Limb (tissue), 2 donors: ENCODE results near the gene PCBD2.
"Not testable (repeated sequence)": the region's sequence is repeated elsewhere in the genome, so short reads cannot be mapped to it uniquely, and the experiment has no call there.

Experiments
- DNase-seq, 2 donors: peaks; one replicate each; pipeline ENCODE4 v3.0.0-alpha.2; 2016; ENCODE audit errors: extremely low spot score in 2 of 2

The PCBD2 gene

DNA sequence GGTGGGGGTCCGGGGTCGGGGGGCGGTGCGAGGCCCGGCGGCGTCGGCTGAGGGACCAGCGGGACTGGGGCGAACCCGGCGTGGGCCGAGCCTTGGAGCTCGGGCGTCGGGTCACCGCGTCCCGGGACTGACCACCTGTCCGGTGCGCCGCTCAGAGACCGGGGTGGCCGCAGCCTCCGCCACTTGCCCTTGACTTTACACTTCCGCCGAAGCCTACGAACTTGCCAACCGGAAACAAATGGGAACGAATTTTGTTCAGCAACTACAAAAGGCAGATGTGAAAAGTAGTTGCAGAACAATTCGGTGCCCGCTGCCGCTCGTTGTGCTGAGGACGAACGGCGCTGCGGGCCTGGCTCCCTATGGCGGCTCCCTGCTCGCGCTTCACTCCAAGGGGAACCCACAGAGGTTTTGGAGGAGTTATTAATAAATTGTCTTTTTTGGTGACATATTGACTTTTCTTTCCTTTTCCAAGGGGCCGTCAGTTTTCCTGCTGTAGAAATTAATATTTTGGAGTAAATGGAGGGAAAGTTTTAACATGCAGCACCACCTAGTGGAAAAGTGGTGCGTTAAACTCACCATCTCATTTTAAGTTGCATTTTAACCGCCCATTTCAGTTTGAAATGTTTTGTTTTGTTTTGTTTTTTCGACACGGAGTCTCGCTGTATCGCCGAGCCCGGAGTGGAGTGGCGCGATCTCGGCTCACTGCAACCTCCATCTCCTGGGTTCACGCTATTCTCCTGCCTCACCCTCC lies 490 bp downstream of the PCBD2 start:
- peak; percentile 80 to 85 for DNase-seq

DNA sequence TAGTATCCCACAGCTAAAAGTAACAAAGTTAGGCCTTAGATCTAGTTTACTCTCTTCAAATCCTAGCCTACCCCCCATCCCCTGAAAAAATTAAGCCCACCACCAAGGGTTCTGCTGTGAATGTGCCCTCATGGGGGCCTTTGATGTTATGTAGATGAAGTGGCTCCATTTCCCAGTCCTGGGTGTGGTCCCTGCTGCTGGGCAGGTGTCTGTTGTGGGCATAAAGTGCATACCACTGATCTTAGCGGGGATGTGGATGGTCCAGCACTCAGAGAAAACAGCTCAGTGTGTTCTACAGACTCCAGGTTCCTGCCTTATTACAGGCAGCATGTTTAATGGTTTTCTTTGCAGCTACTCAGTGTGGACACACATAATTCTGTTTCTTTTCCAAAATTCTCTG lies 1.9 kb downstream of the PCBD2 start:
- DNase-seq: no peak

DNA sequence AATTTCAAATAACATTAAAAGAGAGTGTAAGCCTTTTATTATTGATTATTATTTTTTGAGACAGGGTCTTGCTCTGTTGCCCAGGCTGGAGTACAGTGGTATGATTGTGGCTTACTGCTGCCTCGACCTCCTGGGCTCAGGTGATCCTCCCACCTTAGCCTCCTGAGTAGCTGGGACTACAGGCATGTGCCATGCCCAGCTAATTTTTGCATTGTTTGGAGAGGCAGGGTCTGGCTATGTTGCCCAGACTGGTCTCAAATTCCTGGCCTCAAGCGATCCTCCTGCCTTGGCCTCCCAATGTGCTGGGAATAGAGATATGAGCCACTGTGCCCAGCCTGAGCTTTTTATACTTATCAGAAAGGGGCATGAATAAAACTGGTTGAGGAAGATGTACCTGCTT lies 5.8 kb downstream of the PCBD2 start:
- not testable (repeated sequence) for DNase-seq

DNA sequence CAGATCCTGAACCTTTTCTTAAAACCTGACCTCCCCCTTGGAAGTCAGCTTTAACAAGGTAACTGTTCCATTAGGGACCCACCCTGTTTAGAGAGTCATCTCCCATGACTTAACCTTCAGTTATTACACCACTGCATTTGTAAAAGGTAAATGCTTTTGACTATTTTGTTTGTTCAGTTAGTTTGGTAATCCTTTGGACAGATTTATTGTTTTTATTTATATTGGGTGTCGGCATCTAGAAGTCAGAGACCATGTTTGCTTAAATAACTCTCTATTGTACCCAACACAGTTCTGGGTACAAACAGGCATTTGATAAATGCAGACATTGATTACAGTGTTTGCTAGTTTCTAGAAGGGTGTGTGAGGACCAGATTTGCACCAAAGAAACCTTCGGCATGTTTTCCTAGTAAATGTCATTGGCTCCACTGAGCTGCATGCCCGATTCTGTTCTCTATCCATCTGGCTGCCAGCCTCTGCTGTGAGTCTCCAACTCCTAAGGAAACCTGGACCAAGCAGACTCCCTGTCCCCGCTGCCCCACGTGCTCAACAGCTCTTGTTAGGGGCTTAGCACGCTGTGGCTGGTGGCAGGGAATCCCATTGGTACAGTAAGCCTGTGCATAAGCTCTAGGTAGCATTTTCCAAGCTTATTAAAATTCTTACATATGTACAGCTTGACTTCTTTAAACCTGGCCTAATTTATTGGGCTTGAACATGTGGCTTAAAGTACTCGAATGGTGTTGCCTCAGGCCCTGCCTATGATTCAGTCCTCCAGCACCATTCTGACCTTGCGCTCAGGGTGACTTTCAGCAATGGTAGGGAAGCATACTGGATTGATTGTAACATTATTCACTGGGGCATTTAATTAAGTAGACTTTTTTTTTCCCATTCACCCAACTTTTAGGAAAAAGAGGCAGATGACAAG lies 6.6 kb downstream of the PCBD2 start:
- DNase-seq: no peak

DNA sequence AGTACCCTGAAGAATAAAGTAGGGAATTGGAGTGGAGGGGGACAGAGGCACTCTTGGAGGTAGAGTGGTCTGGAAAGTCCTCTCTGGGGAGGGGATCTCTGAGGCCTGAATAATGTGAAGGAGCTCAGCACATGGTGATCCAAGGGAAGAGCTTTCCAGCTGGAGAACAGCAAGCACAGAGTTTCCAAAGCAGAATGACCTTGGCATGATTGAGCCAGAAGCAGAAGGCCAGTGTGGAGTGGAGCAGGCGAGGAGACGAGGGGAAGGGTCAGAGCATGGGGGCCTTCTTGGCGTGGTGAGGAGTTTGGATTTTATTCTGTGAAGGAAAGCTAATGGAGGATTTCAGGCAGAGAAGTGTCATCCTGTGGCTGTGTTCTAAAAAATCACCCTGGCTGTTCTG lies 8.3 kb downstream of the PCBD2 start:
- DNase-seq: no peak

DNA sequence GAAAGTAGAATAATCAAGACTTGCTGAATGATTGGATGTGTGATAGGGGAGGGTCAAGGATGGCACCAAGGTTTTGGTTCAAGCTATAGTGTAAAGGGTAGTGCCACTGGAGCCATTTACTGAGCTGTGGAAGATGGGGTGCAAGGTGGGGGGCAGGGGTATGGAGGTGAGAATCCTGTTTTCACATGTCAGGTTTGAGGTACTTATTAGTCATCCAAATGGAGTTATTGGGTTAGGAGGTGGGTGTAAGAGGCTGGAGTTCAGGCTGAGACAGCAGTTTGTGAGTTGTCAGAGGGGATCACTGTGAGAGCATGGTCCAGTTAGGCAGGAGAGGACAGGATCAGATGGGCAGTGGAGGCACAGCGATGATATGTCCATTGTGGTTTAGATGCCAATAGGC lies 8.9 kb downstream of the PCBD2 start:
- DNase-seq: no peak

DNA sequence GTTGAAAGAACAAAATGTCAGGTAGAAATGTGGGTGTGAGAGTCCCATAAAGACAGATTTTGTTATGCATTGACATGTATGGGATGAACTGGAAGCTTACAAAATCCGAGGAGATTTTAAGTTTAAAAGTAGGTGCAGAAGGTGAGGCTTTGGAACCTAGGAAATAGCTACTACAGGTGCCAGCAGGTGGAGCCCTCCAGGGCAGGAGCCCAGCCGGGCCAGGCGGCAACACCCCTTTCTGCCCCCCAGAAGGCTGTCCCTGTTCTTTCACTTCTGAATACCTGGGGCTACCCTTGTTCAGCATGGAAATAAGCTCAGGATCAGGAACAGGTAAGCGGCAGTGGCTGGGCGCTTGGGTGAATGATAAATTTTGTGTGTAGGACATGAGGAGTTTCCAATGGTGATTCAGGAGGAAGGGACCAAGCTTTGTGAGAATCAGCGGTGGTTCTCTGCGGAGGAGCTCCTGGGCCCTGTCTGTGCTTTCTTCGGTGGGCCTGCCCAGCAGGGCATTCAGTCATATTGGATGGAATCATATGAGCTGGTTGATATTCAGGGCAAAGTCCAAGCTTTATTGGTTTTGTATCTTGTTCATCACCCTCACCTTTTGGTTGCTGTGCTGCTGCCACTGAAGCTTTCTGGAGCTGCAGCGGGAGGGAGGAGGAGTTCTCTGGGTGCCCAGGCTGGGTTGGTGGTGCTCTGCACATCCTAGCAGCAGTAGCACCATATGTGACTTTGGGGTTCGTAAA lies 12.3 kb downstream of the PCBD2 start:
- DNase-seq: no peak

DNA sequence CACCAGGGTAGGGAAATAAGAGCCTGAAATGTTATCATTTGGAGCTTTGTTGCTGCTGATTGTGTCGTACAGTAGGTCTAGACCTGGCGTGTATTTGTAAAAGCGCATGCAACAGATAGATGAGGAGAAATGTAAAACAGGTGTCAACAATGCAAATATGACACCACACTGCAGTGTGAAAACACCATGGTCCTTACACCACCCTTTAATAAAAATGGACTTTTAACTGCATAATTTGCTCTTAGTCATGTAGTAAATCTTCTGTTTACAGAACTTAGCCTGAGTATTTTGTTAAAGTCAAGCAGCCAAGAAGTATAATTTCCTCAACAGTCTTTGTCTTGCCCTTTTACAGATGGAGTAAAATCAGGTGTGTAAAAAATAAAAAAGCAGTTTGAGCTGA lies 13.9 kb downstream of the PCBD2 start:
- DNase-seq: no peak

DNA sequence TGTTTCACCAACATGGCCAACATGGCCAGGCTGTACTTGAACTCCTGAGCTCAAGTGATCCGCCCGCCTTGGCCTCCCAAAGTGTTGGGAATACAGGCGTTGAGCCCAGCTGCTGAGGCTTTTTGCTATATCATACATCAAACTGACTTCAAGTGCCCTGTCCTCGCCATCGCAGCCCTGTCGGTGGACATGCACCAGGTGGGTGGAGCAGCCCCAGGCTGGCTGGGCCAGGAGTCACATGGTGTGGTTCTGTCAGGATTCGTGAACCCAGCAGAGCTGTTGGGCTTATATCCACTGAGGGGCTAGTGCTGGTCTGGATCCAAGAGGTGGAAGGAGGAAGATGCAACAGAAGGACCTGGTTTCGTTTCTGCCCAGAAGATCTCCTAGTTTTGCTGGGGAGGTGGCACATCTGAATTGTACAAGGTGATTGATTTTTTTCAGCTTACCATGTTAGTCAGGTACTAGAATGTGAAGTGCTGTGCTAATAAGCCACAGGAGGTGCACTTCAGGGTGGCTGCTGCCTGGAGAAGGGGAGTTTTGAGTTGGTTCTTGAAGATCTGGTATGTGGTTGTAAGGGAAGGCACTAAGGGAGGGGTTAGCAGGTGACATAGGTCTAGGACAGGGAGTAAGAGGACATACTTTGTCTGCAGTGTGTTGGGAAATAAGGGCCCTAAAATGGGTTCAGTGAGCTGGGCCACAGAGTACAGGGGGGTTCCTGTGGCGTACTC lies 16.1 kb downstream of the PCBD2 start:
- no peak for DNase-seq

DNA sequence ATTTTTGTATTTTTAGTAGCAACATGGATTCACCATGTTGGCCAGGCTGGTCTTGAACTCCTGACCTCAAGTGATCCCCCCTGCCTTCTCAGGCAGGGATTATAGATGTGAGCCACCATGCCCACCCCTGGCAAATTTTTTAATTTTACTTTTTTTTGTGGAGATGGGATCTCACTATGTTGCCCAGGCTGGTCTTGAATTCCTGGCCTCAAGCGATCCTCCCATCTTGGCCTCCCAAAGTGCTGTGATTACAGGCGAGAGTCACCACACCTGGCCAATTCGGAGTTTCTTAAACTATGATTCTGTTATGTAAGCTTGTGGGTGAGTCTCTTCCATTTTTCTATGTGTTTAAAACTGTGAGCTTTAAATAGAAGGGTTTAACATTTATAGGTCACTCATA lies 27.6 kb downstream of the PCBD2 start:
- no peak for DNase-seq

DNA sequence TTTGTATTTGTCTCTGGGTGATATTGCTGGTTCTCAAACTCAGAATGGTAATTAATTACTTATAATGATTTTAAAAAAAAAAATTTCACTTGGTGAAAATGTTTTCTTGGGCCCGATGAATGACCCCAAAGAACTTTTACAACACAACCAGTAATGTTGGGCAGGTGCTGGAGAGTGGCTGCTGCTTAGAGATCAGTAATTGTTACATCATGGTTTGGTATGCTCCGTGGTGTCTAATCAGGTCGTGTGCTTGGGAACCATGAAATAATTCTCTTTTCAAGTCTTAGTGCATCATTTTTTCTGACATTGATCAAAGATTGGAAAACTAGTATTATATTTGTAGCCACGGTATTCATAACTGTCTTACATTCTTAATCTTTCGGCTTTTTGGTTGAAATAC lies 29.3 kb downstream of the PCBD2 start:
- no peak for DNase-seq

DNA sequence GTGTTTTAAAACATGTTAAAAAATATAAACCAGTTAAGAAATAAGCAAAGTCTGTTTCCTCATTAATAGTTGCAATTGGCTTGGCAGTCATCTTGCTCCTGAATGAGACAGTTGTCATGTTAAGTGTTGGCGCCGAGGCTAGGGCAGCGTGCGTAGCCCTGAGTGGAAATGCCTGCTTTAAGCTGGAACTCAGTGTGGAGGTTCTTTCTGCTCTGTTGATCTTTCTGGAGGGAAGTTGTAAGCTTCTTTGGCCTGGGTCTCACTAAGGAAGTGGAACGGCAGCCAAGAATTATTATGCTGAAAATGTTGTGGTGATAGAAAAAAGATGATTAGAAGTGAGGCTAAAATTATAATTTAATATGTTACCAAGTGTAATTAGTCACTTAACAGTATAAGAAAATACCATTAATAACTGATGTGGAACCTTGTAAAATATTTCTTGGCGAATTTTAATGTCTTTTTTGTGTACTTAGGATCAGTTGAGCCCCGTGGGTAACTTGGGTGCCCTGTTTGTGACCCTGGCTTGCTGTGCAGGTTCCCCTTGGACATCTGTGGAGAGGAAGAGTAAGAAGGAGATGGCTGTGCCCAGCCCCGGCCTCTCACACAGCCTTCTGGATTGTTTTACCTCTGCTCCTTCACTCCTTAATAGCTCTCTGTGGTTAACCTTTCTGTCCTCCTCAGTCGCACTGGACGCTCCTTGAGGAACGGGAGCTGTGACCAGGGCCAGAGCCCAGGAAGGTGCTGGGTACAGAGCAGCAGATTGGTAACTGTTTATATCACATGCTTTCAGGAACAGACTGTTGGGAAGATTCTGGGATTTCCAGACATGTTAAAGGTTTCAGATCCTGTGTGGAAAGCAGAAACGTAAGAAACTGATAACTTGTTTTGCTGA lies 31.0 kb downstream of the PCBD2 start:
- peak in 1 of 2 donors; percentile 13 for DNase-seq

DNA sequence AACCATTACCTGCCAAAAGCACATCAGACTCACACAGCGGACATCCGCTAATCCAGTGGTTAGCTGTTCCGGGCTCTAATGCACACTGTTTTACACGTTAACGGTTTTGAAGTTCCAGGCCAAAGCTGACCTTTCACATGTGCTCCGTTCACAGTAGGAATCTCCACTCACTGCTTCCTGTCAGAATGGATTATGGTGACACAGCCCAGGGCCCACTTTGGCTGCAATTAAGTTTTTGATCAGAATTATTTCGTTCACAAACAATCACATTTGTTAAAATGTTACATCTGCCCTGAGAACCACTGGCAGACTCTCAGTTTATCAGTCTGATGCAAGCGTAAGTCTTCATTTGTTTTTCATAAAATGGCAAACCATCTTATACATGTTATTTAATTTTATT lies 32.6 kb downstream of the PCBD2 start:
- no peak for DNase-seq

DNA sequence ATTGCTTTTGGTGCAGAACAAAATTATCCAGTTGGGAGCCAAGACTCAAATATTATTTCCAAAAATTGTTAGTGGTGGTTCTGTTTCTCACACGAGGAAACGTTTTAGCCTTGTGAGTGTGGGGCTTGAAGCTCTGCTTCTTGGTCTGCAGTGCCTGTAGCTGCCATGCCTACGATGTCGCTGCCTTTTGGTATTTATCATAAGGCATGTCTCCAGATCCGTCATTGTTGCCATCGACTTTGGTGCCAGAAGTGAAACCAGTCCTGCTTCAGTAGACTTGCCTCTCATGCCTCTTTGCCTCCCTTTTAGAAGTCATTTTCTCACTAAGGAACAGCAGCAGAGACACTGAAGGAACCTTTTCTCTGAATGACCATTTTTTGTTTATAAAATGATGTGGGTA lies 33.1 kb downstream of the PCBD2 start:
- no peak for DNase-seq

DNA sequence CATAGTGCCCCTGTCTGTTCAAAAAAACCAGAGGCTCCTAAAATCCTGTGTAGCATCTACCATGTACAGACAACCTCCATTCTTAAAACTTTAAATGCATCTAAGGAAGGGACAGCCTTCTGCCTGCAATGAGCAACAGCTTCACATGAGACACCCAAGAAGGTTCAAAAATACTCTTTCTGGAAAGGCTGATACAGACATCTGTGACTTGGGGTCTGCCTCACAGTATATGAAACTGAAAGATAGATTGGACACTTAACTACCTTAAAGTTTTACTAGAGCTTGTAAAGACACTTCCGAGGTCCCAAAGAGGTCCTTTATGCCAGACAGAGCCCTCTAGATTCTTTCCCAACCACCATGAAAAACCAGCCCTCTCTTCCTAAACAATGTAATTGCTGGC lies 34.6 kb downstream of the PCBD2 start:
- no peak for DNase-seq

DNA sequence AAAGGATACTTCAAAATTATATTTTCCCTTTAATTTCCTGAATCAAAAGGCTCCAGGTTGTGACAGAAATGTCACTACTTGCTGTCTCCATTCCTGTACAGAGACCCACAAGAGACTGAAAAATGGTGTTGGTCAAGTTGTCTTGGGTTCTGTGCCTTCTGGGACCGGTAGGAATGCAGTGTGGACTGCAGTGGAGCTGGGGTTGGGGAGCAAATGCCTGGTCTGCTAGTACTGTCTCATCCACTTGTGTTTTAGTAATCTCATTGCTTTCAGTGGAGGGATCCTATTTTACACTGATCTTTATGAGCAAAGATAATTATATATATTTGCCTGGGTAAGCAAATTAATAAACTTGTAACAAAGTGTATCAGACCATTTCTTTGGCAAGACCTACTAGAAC lies 38.6 kb downstream of the PCBD2 start:
- no peak for DNase-seq

DNA sequence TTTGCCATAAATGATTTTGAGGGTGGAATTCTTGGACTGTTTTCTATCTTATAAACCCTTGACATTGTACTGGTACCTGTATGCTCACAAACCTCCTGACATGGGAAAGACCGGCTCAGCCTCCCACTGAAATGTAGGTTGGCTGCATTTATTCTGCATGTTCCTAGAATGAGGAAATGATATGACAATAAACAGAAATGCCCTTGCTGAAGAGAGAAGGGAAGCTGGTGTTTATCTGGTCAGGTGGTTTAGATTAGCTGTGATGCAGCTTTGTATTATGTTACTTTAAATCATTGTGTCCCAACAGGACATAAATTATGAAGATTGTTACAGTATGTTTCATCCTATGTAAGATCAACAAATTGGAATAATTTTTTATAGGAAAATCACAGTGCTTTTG lies 39.7 kb downstream of the PCBD2 start:
- DNase-seq: no peak

DNA sequence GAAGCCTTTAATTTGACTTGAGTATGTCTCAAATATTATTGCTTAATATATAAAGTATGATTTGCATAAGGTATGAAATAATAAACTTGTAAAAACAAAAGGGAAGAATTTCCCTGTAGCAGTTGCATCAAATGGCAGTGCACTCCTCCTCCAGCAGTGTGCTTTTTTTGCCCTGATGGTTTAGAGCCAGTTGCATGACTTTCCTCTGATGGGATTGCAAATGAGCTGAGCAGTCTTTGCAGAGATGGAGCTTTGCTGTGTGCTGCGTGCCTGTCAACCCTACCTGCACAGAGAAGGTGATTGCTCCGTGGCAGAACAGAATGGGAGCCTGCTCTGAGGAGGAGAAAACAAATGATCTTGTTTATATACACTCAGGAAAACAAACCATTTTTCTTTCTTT lies 40.1 kb downstream of the PCBD2 start:
- DNase-seq: no peak

DNA sequence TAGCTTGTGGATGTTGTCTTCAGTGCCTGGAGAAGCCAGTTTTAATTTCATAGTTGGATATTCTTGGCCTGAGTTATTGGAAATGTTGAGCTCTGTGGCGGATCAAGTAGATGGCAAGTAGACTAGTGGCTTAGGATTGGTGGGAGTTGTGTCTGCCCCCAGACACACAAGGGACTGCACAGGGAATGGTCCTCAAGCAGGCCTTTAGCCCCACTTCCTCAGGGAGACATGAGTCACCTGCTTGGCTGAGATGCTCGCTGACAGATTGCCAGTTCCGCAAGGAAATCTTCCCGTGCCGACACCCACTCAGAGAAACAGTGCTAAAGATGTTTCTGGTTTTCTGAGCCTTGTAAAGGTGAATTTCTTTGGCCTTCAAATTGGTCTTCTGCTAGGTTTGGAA lies 44.0 kb downstream of the PCBD2 start:
- no peak for DNase-seq

DNA sequence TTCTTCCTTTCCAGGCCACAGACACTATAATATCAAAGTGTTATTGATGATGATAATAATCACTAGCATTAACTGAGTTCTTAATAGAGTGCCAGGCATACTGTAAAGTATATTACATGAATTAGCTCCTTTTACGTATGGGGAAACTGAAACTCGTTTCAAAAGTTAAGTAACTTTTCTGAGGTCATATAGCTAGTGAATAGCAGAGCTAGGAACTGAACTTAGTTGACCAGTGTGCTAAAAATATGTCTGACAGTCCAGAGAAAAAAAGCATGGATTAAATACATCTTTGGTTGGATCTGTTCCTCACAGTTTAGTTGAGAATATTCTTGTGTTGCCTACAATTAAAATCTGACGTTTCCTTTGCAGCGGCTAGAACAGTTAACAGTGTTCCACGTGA lies 44.4 kb downstream of the PCBD2 start:
- no peak for DNase-seq
